NCI-H1436 treated with DMSO at 0.1 percent for 48 hours (cell line): ENCODE data around the gene PMM2.

ENCODE experiments used
- DNase-seq: peaks from one replicate; lab custom pipeline; 2025; lab: John Stamatoyannopoulos, UW

Gene PMM2

DNA sequence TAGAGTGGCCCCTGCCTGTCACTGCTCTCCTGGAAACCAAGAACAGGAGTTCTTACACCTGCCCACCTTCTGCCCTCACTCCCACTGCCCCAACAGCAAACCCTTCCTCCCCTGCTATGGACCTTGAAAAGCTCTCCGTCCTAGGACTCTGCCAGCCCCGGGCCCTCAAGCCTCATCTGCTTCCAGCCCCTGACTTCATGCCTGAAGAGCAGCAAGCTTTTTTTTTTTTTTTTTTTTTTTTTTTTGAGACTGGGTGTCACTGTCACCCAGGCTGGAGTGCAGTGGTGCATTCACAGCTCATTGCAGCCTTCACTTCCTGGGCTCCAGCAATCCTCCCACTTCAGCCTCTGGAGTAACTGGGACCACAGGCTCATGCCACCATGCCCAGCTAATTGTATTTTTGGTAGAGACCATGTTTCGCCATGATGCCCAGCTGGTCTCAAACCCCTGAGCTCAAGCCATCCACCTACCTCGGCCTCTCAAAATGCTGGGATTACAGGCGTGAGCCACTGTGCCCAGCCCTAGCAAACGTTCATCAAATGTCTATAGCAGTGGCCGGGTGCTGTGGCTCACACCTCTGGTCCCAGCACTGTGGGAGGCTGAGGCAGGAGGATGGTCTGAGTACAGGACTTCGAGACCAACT, 54.2 kb downstream of the PMM2 start:
- DNase-seq: no peak

DNA sequence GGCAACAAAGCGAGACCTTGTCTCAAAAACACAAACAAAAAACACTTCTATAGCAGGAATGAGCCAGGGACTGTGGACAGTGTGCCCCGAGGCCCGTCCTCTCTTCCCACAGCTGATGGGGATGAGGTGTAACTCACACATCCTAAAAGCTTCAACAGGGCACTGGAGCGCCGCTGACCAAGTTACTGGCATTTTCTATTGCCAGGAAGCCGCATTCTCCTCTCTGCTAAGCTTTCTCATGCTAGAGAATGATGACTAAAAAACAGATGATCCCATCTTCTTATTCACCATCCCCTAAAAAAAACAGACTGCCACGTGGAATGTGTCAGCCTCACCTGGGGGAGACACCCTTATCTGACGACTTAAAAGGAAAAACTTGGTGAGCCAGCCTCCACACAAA, 54.9 kb downstream of the PMM2 start:
- DNase-seq: no peak

DNA sequence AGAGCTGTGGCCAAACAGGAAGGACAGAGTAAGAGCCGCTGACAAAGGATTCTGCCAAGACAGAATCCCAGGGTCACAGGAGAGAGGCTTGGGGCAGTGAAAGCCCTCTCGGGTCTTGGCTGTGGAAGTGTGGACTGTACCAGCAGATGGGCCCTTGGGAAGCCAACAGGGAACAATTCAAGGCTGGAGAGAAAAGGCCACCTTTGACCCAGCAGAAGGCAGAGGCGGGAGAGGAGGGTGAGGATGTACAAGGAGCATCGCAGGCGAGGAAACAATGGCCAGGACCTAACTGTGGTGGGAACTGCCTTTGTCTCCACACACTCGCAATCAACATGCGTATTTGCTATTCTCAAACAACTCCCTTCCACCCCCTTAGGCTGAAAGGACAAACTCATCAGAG, 55.5 kb downstream of the PMM2 start:
- no peak for DNase-seq

DNA sequence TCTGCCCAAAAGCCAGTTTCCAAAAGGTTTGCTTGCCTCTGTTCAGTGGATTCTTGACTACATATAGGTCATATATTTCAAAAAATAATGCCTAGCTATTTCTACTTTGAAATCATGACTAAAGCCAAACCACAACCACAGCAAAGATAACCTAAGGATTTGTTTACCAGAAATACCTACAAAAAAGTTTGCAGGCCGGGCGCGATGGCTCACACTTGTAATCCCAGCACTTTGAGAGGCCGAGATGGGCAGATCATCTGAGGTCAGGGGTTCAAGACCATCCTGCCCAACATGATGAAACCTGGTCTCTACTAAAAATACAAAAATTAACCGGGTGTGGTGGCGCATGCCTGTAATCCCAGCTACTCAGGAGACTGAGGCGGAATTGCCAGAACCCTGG, 56.0 kb downstream of the PMM2 start:
- DNase-seq: no peak

DNA sequence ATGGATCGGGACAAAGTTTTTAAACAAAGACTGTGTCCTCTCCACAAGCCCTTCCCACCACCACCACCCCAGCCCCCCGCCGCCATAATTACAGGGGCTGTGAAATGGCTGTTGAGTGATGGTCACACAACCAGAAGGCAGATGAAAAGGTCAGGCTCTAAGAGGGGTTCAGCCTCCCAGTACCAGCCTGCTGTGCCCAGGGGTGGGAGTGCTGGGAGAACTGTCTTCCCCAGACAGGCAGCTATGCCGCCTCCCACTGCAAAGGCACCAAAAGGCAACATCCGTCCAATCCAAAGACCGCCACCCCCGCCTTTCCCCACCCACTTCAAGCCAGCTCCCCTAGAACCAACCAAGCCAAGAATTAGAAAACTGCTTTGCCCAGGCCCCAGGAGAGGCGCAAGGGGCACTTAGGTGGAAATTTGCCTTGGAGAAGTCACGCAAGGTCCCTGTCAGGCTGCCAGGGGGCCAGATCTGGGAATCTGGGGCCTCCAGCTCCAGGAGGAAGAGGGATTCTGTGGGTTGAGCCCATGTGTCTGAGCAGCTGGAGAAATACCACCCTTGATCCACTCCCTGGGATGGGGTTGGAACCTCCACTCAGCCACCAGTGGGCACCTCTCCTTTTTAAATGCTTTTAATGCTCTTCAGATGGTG, 56.8 kb downstream of the PMM2 start:
- no peak for DNase-seq

DNA sequence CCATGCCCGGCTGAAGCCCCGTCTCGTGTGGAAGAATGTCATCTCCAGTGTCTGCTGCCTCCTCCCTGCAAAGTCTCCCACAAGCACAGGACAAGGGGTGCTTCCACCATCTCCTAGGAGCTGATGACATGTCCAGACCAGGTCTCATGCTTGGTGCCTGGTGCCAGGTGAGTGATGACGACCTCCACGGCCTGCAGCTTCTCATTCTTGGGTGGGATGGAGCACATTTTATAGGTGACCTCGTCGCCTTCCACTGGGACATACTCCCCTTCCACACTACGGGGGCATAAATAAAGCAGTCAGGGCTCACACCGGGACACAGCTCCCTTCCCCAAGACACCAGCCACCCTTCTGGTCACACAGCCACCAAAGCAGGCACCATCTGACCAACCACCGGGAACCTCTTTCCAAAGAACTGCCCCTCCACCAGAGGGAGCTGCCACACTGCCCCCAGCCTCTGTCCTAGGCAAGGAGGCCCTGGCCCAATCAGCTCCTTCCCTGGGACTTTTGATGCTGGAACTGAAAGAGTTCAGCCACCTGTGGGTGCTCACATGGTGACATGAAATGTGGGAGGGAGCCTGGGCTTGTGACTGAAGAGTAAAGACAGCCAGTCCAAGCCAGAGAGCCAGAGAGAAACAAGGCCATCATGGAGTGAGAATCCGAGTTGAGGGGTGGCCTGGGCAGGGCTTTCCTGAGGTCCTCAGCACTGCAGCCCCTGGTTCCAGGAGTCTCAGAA, 57.6 kb downstream of the PMM2 start:
- DNase-seq: no peak

DNA sequence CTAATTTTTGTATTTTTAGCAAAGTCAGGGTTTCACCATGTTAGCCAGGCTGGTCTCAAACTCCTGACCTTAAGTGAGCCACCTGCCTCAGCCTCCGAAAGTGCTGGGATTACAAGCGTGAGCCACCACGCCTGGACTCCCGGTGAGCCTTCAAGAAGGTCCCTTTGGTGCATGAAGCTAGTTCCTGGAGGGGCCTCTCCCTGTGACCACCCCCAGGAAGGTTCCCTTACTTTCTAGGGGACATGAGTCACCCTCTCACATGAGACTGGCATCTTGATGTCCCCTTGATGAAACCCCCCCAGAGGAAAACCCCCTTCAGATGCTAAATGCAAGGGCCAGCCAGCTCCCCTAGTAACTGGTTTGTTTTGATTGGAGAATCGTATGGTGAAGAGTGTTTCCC, 58.3 kb downstream of the PMM2 start:
- no peak for DNase-seq

DNA sequence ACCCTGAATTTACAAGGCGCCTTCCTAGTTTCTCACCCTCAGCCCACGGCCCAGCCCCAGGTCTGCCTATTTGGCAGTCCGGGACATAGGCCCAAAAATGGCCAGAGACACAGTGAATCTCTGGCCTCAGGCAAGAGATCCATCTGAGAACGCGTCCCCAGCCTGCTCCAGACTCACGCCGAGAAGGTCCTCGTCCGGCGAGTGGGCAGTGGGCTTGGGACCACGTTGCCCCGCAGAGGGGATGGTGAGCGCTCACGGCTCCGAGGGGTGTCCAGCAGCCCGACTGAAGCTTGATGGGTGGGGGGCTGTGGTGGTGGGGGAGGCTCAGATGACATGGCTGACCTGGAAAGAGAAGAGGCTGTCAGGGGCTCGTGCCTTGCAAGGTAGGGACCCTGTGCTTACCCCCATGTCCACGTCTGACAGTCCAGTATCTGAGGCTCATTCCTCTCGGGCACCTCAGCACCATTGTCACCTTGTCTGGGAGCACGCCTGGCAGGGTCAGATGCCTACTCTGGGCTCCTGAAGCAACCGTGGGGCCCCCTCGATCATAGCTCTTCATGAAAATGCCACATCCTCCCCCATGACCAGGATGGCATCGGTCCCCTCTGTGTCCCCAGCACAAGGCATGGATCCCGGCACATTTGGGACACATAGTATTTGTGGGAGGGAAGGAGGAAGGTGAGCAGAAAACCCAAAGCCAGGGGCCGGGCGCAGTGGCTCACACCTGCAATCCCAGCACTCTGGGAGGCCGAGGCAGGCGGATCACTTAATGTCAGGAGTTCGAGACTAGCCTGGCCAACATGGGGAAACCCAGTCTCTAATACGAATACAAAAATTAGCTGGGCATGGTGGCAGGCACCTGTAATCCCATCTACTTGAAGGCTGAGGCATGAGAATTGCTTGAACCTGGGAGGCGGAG, 61.6 kb downstream of the PMM2 start:
- no peak for DNase-seq

DNA sequence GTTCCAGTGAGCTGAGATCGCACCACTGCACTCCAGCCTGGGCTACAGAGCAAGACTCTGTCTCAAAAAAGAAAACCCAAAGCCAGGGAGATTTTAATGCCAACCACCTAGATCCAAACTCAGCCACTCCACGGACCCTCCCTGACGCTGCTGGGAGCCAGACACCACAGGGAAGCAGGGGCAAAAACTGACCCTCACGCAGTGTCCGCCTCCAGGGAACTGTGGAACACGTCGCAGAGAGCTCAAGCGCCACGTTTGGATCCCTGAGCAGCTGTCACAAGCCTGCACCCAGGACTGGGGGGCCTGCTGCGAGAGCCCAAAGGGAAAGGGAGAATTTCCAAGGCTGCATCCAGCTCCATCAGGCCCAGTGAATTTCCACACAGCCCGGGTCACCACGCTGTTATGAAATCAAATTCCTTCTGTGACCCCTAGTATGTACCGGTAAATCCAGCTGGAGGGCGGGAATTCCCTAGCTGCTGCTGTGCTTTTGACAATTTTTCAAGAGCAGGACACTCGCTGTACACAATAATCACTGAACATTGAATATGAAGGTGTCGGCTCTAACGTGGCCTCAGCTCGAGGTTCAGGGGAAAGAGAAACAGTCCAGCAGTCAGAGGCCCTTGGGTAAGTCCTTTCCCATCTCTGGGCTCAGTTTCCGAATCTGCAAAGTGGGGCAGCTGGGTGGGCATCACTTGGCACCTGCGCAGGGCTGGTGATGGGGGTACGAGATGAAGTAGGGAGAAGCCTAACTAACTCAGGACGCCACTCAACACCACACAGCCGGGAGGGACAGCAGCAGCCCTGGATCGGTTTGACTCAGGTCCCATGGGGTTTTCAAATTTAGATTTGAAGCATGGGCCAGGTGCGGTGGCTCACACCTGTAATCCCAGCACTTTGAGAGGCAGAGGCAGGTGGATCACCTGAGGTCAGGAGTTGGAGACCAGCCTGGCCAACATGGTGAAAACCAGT, 62.6 kb downstream of the PMM2 start:
- DNase-seq: no peak

DNA sequence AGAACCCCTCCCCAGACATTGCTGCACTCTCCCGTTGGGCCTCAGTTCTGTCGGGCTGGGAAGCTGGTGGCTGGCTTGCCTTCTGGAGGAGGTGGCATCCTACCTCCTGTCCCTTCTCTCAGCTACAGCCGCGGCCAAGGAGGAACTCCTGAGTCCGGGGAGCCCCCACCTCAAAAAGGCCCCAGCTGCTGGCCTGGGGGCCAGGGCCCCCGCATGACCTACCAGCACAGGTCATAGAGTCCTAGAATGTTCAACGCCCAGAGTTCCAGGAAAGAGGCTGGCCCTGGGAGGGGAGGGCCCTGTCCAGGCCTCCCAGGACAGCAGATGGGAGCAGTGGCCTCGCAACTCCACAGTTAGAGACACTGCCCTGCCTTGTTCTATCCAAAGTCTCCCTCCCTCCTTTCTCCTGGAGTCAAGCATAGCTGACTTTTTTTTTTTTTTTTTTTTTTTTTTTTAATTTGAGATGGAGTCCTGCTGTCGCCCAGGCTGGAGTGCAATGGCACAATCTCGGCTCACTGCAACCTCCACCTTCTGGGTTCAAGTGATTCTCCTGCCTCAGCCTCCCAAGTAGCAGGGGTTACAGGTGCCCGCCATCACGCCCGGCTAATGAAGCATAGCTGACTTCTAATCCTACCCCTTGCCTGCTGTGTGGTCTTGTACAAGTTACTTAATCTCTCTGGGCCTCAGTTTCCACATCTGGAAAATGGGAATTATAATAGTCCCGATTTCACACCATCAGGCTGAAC, 64.1 kb downstream of the PMM2 start:
- no peak for DNase-seq

DNA sequence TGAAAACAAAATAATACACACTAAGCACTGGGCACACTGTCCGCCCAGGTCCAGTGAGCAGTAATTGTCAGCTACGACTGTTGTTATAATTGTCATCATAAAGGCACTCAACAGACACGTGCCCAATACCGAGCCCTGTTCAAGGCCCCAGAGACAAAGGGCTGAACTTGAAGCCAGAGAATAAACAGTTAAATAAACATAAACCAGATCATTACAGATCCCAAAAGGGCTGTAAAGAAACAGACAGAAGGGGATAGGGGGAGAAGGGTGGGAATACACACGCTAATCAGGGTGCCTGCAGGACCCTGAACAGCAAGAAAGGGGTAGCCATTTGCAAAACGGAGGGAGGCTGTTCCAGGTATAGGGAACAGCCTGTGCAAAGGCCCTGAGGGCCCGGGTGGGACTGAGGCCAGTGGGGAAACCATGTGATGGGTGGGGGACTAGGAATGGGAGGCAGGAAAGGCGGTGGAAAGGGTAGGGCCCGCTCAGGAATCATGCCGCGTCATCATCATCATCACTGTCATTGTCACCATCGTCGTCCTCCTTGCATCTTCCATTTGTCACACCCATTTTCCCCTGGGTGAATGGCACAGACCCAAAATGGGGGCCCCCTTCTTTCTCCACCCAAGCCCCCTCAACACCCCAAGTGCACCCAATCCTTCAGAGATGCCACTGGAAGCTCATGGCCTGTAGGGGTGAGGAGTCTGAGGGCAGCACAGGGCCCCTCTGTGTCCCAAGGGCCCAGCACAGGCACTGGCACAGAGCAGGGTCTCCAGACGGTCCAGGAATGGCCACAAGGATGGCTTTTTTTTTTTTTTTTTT, 64.9 kb downstream of the PMM2 start:
- no peak for DNase-seq

DNA sequence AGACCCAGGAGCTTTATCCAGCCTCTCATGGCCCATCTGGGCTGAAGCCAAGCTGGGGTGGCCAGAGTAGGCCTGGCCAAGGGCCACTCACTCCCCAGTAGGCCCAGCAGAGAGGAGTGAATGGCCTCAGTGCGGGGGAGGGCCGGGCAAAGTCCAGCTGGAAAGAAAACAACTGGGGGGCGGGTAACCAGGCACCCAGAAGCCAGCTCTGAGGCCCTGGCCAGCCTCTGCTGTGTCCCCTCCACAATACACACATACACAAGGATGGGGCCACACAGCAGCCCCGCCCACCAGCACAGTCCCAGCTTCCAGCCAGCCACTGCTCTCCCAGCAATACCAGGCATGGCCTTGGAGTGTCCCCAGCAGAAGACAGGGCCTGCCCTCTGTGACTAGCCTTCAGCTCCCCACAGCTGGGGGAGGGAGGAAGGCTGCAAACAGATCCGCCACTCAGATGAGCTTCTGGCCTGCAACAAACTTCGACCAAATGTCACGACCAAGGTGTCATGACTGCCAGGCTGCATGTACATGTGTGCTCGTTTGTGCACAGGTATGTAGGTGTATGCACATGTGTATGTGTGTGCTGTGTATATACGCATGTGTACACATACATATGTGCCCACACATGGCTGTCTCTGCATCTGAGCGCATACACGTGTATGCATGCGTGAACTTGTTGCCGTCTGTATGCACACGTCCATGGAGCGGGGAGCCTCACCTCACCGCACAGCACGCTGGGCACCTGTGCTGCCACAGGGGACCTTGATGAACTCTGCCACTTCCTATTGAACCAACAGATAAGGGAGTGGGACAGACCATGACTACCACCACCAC, 66.2 kb downstream of the PMM2 start:
- no peak for DNase-seq

DNA sequence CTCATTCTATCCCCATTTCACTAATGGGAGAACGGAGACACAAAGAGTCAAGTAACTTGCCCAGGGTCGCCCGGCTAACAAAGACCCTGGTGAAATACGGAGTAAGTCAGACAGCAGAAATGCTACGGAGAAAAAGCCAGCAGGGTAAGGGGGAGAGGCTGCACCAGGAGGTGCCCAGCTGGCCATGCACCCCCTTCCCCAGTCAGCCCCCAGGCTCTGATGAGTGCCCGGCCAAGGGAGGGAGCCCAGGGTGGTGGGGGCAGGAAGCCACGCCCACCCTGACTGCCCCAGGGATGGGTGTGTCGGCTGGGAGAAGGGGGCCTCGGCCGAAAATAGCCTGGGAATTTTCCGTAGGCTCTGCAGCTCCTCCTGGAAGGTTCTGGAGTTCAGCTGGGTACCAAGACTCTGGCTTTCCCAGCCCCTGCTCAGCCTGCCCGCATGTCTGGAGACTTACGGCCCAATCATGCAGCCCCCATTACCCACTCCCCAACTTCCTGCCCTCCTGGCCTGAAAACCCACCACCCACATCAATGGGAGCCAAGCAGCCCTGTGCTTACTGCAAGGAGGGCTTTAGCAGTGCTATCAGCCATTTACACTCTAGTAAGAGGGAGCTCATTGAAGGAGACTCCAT, 67.0 kb downstream of the PMM2 start:
- DNase-seq: no peak

DNA sequence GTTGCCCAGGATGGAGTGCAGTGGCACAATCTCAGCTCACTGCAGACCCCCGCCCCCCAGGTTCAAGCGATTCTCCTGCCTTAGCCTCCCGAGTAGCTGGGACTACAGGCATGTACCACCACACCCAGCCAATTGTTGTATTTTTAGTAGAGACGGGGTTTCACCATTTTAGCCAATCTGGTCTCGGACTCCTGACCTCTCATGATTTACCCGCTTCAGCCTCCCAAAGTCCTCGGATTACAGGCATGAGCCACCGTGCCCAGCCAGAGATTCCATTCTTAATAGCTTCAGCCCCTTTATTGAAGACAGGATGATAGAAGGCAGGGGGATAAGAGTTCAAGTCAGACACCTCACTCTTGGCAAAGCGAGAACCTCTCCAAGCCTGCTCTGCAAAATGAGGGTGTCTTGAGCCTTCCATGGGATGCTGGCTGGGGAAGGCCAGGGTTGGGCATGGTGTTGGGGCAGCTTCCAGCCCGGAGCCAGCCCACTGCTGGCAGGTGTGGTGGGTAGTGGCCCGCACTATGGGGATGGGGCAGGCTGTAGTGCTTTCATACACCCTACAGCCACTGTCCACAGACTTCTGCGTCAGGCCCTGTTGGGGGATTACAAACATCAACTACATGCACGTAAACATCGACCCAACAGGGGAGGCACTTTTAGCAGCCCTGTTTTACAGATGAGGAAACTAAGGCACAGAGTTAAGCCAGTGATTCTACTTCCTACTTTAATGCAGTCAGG, 67.7 kb downstream of the PMM2 start:
- no peak for DNase-seq

DNA sequence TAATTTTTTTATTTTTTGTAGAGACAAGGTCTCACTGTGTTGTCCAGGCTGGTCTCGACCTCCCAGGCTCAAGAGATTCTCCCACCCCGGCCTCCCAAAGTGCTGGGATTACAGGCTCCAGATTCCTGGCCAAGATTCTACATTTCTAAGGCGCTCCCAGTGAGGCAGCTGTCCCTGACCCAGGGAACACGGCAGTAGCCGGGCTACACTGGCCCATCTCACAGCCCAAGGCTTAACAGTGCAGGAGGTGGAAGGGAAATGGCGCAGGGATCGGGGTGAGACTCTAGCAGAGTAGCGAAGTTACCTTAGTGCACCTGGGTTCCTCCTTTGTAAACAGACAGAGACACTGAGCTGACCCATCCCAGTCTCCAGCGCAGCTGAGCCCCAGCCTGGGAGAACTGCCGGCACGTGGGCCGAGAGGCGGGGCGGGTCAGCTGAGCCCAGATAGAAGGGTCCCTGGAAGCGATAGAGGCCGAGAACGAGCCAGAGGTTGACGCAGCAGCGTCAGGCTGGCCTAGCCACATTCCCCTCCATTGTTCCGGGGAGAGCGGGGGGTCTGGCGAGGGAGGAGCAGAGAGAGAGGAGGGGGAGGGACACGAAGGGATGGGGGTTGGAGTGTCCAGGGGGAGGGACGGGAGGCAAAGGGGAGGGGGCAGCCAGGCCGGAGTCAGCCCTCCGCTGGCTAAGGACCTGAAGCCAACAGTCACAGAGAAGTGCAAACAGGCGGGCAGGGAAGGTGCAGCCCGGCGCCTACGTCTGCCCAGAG, 68.7 kb downstream of the PMM2 start:
- no peak for DNase-seq

DNA sequence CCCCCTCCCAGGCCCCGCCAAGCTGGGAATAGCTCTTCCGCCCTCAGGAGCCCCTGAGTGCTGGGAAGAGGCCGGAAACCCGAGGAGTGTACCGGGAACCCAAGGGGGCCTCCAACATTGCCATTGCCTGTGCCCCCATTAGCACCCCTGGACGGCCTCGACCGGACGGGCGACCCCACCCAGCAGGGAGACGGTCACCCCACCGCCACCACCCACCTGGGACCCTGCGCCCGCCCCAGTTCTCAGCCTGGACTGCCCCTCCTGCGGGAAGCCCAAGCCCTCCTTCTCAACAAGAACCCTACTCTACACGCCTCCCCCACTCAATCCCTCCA, 69.2 kb downstream of the PMM2 start:
- DNase-seq: no peak
